Uterus (tissue), 2 donors: ENCODE measurements around the gene SMAD3.

ENCODE experiments used
- POLR2A ChIP-seq, 2 donors: fragments of 450-650 bp; IDR thresholded peaks; one replicate each; pipeline ENCODE4 v1.6.1; 2016; ENCODE audit warnings: antibody characterized with exemption in 2 of 2, mild to moderate bottlenecking in 1 of 2, moderate library complexity in 1 of 2
- TF ChIP-seq, protein P1 (sequence below), 4 experiments: fragments of 200-600 bp in 2 of 4; fragments of 450-650 bp in 2 of 4; sonication (generic) in 2 of 4; IDR thresholded peaks; one replicate each; pipeline ENCODE4 v1.5.1; 2016 to 2019; ENCODE audit warnings: antibody characterized with exemption in 4 of 4, mild to moderate bottlenecking in 2 of 4, moderate library complexity in 1 of 4

DNA sequence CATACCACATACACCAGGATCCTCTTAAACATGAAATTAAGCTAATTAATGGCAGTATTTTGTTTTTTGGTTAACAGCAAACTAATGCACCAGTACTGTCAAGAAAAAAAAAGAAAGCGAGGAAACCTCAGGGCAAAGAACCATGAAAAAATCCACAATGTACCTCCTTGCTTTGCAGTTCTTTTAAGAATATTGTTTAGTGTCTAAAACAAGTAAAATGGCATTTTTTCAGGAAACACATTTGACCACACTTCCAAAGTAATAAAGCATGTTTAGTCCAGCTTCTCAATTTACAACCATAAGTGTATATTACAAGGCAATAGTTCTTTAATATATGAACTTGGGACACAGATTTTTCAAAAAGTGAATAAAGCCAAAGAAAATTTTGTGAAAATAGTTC, 162.4 kb downstream of the SMAD3 start:
- TF ChIP-seq, protein P1, sequence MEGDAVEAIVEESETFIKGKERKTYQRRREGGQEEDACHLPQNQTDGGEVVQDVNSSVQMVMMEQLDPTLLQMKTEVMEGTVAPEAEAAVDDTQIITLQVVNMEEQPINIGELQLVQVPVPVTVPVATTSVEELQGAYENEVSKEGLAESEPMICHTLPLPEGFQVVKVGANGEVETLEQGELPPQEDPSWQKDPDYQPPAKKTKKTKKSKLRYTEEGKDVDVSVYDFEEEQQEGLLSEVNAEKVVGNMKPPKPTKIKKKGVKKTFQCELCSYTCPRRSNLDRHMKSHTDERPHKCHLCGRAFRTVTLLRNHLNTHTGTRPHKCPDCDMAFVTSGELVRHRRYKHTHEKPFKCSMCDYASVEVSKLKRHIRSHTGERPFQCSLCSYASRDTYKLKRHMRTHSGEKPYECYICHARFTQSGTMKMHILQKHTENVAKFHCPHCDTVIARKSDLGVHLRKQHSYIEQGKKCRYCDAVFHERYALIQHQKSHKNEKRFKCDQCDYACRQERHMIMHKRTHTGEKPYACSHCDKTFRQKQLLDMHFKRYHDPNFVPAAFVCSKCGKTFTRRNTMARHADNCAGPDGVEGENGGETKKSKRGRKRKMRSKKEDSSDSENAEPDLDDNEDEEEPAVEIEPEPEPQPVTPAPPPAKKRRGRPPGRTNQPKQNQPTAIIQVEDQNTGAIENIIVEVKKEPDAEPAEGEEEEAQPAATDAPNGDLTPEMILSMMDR (IDR thresholded peaks at IDR 0.05): no peak
- no peak for TF ChIP-seq POLR2A (IDR thresholded peaks at IDR 0.05)
